Colonic mucosa (tissue), 4 donors: ENCODE data around the gene MAP3K7. TPM values are rescaled to one million over a fixed set of nuclear protein-coding genes. Genes with fewer than 3 reads are reported as not detected.

Experiments used
- DNase-seq: peaks from one replicate; pipeline ENCODE4 v3.0.0-alpha.2; 2020
- H3K27ac ChIP-seq: fragments of 200-600 bp; one replicate; pipeline ENCODE4 v1.8.0; 2021
- H3K27me3 ChIP-seq: fragments of 200-600 bp; one replicate; pipeline ENCODE4 v1.8.0; 2021
- H3K36me3 ChIP-seq: fragments of 200-600 bp; one replicate; pipeline ENCODE4 v1.8.0; 2021
- H3K4me1 ChIP-seq: fragments of 200-600 bp; one replicate; pipeline ENCODE4 v1.8.0; 2021; ENCODE audit warnings: mild to moderate bottlenecking
- H3K4me3 ChIP-seq: fragments of 200-600 bp; one replicate; pipeline ENCODE4 v1.8.0; 2021
- H3K9ac ChIP-seq, 2 donors: one replicate each; pipeline ENCODE4 v1.7.0; 2013; ENCODE audit warnings: control low read depth in 2 of 2, low read depth in 2 of 2, low read length in 2 of 2
- H3K9me3 ChIP-seq: fragments of 200-600 bp; one replicate; pipeline ENCODE4 v1.8.0; 2021
- intact Hi-C: fragments of 100-400 bp; cut with DNase I; formaldehyde crosslinking; loops from one replicate; pipeline ENCODE4 v1.14.1; 2022
- total RNA-seq, 2 donors: library from RNA; stranded (reverse); fragmentation: NEBNext Ultra II Directional in 1 of 2; extraction: Animal tissue kit (Norgen Biotek cat#: 25700) in 1 of 2; gene quantifications; one replicate each; pipeline ENCODE4 v1.2.1, GENCODE V29; 2021
- TF ChIP-seq, protein P1 (sequence below): fragments of 200-600 bp; IDR thresholded peaks from one replicate; pipeline ENCODE4 v1.8.0; 2022; ENCODE audit warnings: antibody characterized with exemption, mild to moderate bottlenecking
- donor health status: healthy.
- donor health status: DM: no; HTN: no; CAD: no.
- donor health status: DM: no; HTN: no; CAD: no.

The MAP3K7 gene
- total RNA-seq, 2 donors from 2014 or later = 18.2 to 19.4 TPM

GRCh38 chr6:90611543-90612312, 24.9 kb upstream of the MAP3K7 start:
- no peak for DNase-seq
- intact Hi-C loops = no loop called here
- H3K4me3 ChIP-seq = peak overlapping the region; percentile 33
- no peak overlapping the region for H3K9ac ChIP-seq
- no peaks in the 10 kb centered on the region for H3K4me1 ChIP-seq
- TF ChIP-seq, protein P1, sequence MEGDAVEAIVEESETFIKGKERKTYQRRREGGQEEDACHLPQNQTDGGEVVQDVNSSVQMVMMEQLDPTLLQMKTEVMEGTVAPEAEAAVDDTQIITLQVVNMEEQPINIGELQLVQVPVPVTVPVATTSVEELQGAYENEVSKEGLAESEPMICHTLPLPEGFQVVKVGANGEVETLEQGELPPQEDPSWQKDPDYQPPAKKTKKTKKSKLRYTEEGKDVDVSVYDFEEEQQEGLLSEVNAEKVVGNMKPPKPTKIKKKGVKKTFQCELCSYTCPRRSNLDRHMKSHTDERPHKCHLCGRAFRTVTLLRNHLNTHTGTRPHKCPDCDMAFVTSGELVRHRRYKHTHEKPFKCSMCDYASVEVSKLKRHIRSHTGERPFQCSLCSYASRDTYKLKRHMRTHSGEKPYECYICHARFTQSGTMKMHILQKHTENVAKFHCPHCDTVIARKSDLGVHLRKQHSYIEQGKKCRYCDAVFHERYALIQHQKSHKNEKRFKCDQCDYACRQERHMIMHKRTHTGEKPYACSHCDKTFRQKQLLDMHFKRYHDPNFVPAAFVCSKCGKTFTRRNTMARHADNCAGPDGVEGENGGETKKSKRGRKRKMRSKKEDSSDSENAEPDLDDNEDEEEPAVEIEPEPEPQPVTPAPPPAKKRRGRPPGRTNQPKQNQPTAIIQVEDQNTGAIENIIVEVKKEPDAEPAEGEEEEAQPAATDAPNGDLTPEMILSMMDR = no peak
- H3K27me3 ChIP-seq = peaks cover 25% of the 10 kb centered on the region
- H3K36me3 ChIP-seq = no peaks in the 10 kb centered on the region
- H3K27ac ChIP-seq = peak overlapping the region; percentile 20
- H3K9me3 ChIP-seq = no peaks in the 10 kb centered on the region

GRCh38 chr6:90610751-90611542, 24.1 kb upstream of the MAP3K7 start:
- Histone ChIP-seq H3K9me3 (no peaks in the 10 kb centered on the region), H3K4me1 (no peaks in the 10 kb centered on the region), H3K27ac (peak overlapping the region; percentile 20), H3K4me3 (peak overlapping the region; percentile 33), H3K9ac (peak overlapping the region in 1 of 2 donors; percentile 30), H3K27me3 (peaks cover 25% of the 10 kb centered on the region), H3K36me3 (no peaks in the 10 kb centered on the region)
- no peak for DNase-seq
- intact Hi-C loops = no loop called here
- TF ChIP-seq, protein P1 = no peak

- H3K9me3 ChIP-seq = no peaks in the 10 kb centered on the region
- peak overlapping the region in 1 of 2 donors; percentile 24 for H3K9ac ChIP-seq
- H3K27ac ChIP-seq = peak overlapping the region; percentile 20
- H3K36me3 ChIP-seq = no peaks in the 10 kb centered on the region
- intact Hi-C loops = no loop called here
- no peak for DNase-seq
- H3K4me1 ChIP-seq = no peaks in the 10 kb centered on the region
- H3K27me3 ChIP-seq = peaks cover 25% of the 10 kb centered on the region
- peak overlapping the region; percentile 33 for H3K4me3 ChIP-seq
- TF ChIP-seq, protein P1 = no peak
Observed at GRCh38 chr6:90610301-90610750, 23.5 kb upstream of the MAP3K7 start.

GRCh38 chr6:90605749-90606340, 19.0 kb upstream of the MAP3K7 start:
- DNase-seq = no peak
- no peaks in the 10 kb centered on the region for H3K9me3 ChIP-seq
- H3K9ac ChIP-seq = no peak overlapping the region
- H3K27me3 ChIP-seq = peaks cover 9% of the 10 kb centered on the region
- H3K27ac ChIP-seq = no peak overlapping the region
- TF ChIP-seq, protein P1 = no peak
- H3K4me3 ChIP-seq = no peak overlapping the region
- intact Hi-C loops = no loop called here
- H3K36me3 ChIP-seq = no peaks in the 10 kb centered on the region
- H3K4me1 ChIP-seq = no peaks in the 10 kb centered on the region

GRCh38 chr6:90604546-90604945, 17.7 kb upstream of the MAP3K7 start:
- no peak overlapping the region for H3K4me3 ChIP-seq
- TF ChIP-seq, protein P1 = no peak
- no peaks in the 10 kb centered on the region for H3K4me1 ChIP-seq
- no peak for DNase-seq
- no peaks in the 10 kb centered on the region for H3K9me3 ChIP-seq
- intact Hi-C loops = no loop called here
- no peaks in the 10 kb centered on the region for H3K36me3 ChIP-seq
- H3K27ac ChIP-seq = no peak overlapping the region
- no peak overlapping the region for H3K9ac ChIP-seq
- H3K27me3 ChIP-seq = no peaks in the 10 kb centered on the region
